Keratinocyte (primary cell): ENCODE data around the gene DIP2B. TPM values are rescaled to one million over a fixed set of nuclear protein-coding genes. Genes with fewer than 3 reads are reported as not detected.

Experiments used
- DNase-seq: peaks from one replicate; pipeline ENCODE4 v3.0.0-alpha.2; 2011; ENCODE audit warnings: low read depth, missing footprints, low spot score
- FAIRE-seq: peaks from 2 replicates; lab custom pipeline; 2011; peaks lifted over from hg19 to GRCh38; lab: Jason Lieb, UNC
- H2AFZ ChIP-seq: 2 replicates; pipeline ENCODE4 v1.6.0; 2012; ENCODE audit warnings: low read length, control low read depth, inconsistent platforms; ENCODE audit not compliant: control insufficient read depth
- H3K27ac ChIP-seq: 2 replicates; pipeline ENCODE4 v1.5.1; 2011; ENCODE audit warnings: low read length; ENCODE audit not compliant: control insufficient read depth, insufficient read depth
- H3K27me3 ChIP-seq: 3 replicates; pipeline ENCODE4 v1.6.0; 2011; ENCODE audit warnings: low read length; ENCODE audit not compliant: control insufficient read depth, insufficient read depth; ENCODE audit errors: extremely low read depth
- H3K36me3 ChIP-seq, 2 experiments: 2 replicates in 1 of 2; 3 replicates in 1 of 2; pipeline ENCODE4 v1.5.1; 2011; ENCODE audit warnings: low read length in 2 of 2, mild to moderate bottlenecking in 1 of 2; ENCODE audit not compliant: control insufficient read depth in 2 of 2, insufficient read depth in 2 of 2; ENCODE audit errors: extremely low read depth in 1 of 2
- H3K4me1 ChIP-seq: 3 replicates; pipeline ENCODE4 v1.5.1; 2011; ENCODE audit warnings: low read length; ENCODE audit not compliant: control insufficient read depth, insufficient read depth; ENCODE audit errors: extremely low read depth
- H3K4me2 ChIP-seq: 3 replicates; pipeline ENCODE4 v1.6.0; 2011; ENCODE audit warnings: low read depth, low read length; ENCODE audit not compliant: control insufficient read depth, insufficient read depth; ENCODE audit errors: extremely low read depth
- H3K4me3 ChIP-seq, 3 experiments: fragments of 200-600 bp in 1 of 3; sonication (generic) in 1 of 3; 2 replicates in 2 of 3; 3 replicates in 1 of 3; pipeline ENCODE4 v1.5.1; 2011 to 2016; ENCODE audit warnings: low read length in 3 of 3, mild to moderate bottlenecking in 3 of 3, control low read depth in 2 of 3, inconsistent platforms in 1 of 3, low read depth in 1 of 3, mixed read lengths in 1 of 3, mixed run types in 1 of 3, moderate library complexity in 1 of 3; ENCODE audit not compliant: control insufficient read depth in 2 of 3, insufficient read depth in 2 of 3; ENCODE audit errors: extremely low read depth in 1 of 3
- H3K79me2 ChIP-seq: 2 replicates; pipeline ENCODE4 v1.6.0; 2012; ENCODE audit warnings: low read length; ENCODE audit not compliant: control insufficient read depth, insufficient read depth
- H3K9ac ChIP-seq: 3 replicates; pipeline ENCODE4 v1.6.0; 2011; ENCODE audit warnings: low read length; ENCODE audit not compliant: control insufficient read depth, insufficient read depth; ENCODE audit errors: extremely low read depth
- H3K9me1 ChIP-seq: 3 replicates; pipeline ENCODE4 v1.6.0; 2011; ENCODE audit warnings: low read length; ENCODE audit not compliant: control insufficient read depth, insufficient read depth; ENCODE audit errors: extremely low read depth
- H3K9me3 ChIP-seq: 2 replicates; pipeline ENCODE4 v1.5.1; 2012; ENCODE audit warnings: low read depth, low read length; ENCODE audit not compliant: control insufficient read depth
- H4K20me1 ChIP-seq: 3 replicates; pipeline ENCODE4 v1.6.0; 2011; ENCODE audit warnings: low read length; ENCODE audit not compliant: control insufficient read depth, insufficient read depth; ENCODE audit errors: extremely low read depth
- CTCF ChIP-seq, 3 experiments: IDR thresholded peaks in 1 of 3; conservative IDR thresholded peaks in 1 of 3; optimal IDR thresholded peaks in 1 of 3; 2 replicates in 2 of 3; 3 replicates in 1 of 3; pipeline versions ENCODE3 to v1.5.1; 2011; ENCODE audit warnings: low read length in 3 of 3, mild to moderate bottlenecking in 3 of 3, moderate library complexity in 2 of 3, control low read depth in 1 of 3, inconsistent platforms in 1 of 3; ENCODE audit not compliant: insufficient read depth in 2 of 3; ENCODE audit errors: extremely low read depth in 1 of 3
- EZH2 ChIP-seq: IDR thresholded peaks from one replicate; pipeline ENCODE4 v1.6.1; 2012; ENCODE audit warnings: inconsistent platforms, mild to moderate bottlenecking, low read length, moderate library complexity
- dilution Hi-C: fragments of 300-500 bp; cut with MboI; formaldehyde crosslinking; loops from one replicate; pipeline ENCODE4 v1.7.0; 2020; ENCODE audit warnings: low sequenced_read_pairs; ENCODE audit not compliant: extremely low pct_ligation_motif_present
- polyA plus RNA-seq, 5 experiments: library from polyadenylated mRNA; depleted of rRNA in 3 of 5; stranded (reverse) in 3 of 5; stranded (forward) in 1 of 5; unstranded in 1 of 5; fragments of >200 nt; gene quantifications; 1 replicate in 1 of 5; 2 replicates in 3 of 5; 3 replicates in 1 of 5; pipeline versions ENCODE4 v1.2.1 to v1.2.3, GENCODE V29; 2011 to 2012; ENCODE audit warnings: missing spikeins in 2 of 5, low read depth in 1 of 5, low replicate concordance in 1 of 5

The DIP2B gene
- polyA plus RNA-seq, 1 donor (not counting 4 experiments of a cell fraction or from before 2014, with no cell fraction given), result 30.2 TPM

DNA sequence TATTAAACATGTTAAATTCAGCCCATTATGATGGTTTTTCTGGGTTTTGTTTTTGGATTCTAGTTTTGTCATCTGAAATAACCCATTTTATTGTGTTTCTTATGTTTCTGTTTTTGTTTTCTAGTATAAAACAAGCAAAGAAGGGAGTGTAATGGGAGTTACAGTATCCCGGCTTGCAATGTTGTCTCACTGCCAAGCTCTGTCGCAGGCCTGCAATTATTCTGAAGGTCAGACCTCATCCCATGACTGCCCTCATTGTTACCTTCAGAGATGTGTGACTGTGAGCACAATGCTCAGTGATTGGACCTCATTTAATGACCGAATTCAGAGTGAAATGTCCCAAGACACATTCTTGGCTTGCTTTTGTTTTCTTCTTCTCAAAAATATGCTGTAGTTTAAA is 186.1 kb downstream of the DIP2B start:
- H3K4me1 ChIP-seq, result no peaks in the 10 kb centered on the region
- no peak overlapping the region for H2AFZ ChIP-seq
- H3K4me3 ChIP-seq, result no peak overlapping the region
- H3K27me3 ChIP-seq, result no peaks in the 10 kb centered on the region
- dilution Hi-C loops, result no loop called here
- no peak for FAIRE-seq
- no peak overlapping the region for H3K4me2 ChIP-seq
- H3K27ac ChIP-seq, result no peak overlapping the region
- H3K79me2 ChIP-seq, result no peaks in the 10 kb centered on the region
- H3K9me3 ChIP-seq, result no peaks in the 10 kb centered on the region
- TF ChIP-seq EZH2, result no peak
- TF ChIP-seq CTCF (optimal IDR thresholded peaks at IDR 0.05 in 1 of 3, IDR thresholded peaks at IDR 0.05 in 1 of 3, conservative IDR thresholded peaks at IDR 0.05 in 1 of 3; ENCODE audit: extremely low read depth in 1 of 3, insufficient read depth in 2 of 3, low read length in 3 of 3), result no peak
- no peaks in the 10 kb centered on the region for H3K9me1 ChIP-seq
- peaks cover 17 to 23% of the 10 kb centered on the region in 2 experiments for H3K36me3 ChIP-seq
- H3K9ac ChIP-seq, result no peak overlapping the region
- DNase-seq, result no peak
- no peaks in the 10 kb centered on the region for H4K20me1 ChIP-seq

- Histone ChIP-seq H3K27me3 (no peaks in the 10 kb centered on the region), H3K79me2 (no peaks in the 10 kb centered on the region), H3K27ac (no peak overlapping the region), H3K9me3 (no peaks in the 10 kb centered on the region), H3K36me3 (peaks cover 25 to 35% of the 10 kb centered on the region in 2 experiments), H3K4me2 (no peak overlapping the region), H3K9ac (no peak overlapping the region), H3K4me1 (no peaks in the 10 kb centered on the region), H2AFZ (no peak overlapping the region), H4K20me1 (no peaks in the 10 kb centered on the region), H3K9me1 (no peaks in the 10 kb centered on the region), H3K4me3 (no peak overlapping the region)
- dilution Hi-C loops, result no loop called here
- DNase-seq (no peak), FAIRE-seq (no peak)
- TF ChIP-seq EZH2, result no peak
- TF ChIP-seq CTCF (optimal IDR thresholded peaks at IDR 0.05 in 1 of 3, IDR thresholded peaks at IDR 0.05 in 1 of 3, conservative IDR thresholded peaks at IDR 0.05 in 1 of 3; ENCODE audit: extremely low read depth in 1 of 3, insufficient read depth in 2 of 3, low read length in 3 of 3), result no peak
Measured at GRCh38 chr12:50695961-50696360, 191.2 kb downstream of the DIP2B start.
